Tibial nerve (tissue), 4 donors: ENCODE data around the gene CPAMD8.

Experiments
- CTCF ChIP-seq, 5 experiments: fragments of 200-600 bp in 3 of 5; fragments of 450-650 bp in 2 of 5; sonication (generic) in 3 of 5; IDR thresholded peaks; one replicate each; pipeline ENCODE4 v1.5.1; 2016 to 2019; ENCODE audit warnings: antibody characterized with exemption in 5 of 5, mild to moderate bottlenecking in 3 of 5, moderate library complexity in 2 of 5
- EP300 ChIP-seq, 2 donors: sonication (generic); formaldehyde crosslinking; IDR thresholded peaks; one replicate each; pipeline ENCODE4 v1.6.1; 2017; ENCODE audit warnings: antibody characterized with exemption in 2 of 2, mild to moderate bottlenecking in 1 of 2
- POLR2A ChIP-seq, 2 donors: fragments of 450-650 bp; IDR thresholded peaks; one replicate each; pipeline ENCODE4 v1.6.1; 2017; ENCODE audit warnings: antibody characterized with exemption in 2 of 2, mild to moderate bottlenecking in 2 of 2, moderate library complexity in 2 of 2

DNA sequence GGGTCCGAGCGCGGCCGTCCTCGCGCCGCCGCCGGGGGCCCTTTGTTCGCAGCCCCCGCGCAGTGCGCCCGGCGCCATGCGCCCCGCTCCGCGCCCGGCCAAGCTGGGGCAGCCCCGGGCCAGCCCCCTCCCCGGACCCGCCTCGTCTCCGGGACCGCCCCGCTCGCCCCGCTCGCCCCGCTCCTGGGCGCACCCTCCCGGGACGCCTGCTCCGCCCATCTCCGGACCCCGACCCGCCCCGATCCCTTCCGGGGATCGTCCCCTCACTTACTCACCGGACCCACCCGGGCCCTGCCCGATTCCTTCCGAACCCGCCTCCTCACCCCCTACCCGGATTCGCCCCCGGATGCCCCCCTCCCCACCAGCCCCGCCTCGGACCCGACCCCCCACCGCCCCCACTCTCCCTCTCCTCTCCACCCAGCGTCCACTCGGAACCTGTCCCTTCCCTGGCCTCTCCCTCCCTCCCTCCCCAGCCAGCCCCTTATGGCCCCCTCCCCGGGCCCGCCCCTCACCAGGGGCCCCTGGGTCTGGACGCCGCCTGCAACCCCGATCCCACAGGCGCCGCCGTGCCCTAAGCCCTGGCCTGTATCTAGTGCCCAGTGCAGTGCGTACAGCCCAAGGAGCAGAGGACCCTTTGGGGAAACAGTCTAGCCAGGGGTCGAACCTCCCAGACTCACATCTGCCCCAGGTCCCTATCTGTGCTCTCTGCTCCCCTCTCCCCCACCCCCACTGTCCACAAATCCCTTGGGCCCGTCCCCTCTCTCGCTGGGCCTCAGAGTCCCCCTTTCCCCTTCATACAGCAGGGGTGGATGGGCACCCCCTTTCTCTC is at the start of gene CPAMD8:
- no peak for TF ChIP-seq CTCF (IDR thresholded peaks at IDR 0.05)
- no peak for TF ChIP-seq POLR2A (IDR thresholded peaks at IDR 0.05)
- TF ChIP-seq EP300 (IDR thresholded peaks at IDR 0.05): no peak
